HG03460 (cell line): Measurements from ENCODE around the gene PDE10A.

Source experiments
- ATAC-seq: cut with Tn5 transposase; IDR thresholded peaks from one replicate; pipeline ENCODE4 v1.9.1; 2021; ENCODE audit not compliant: unreplicated experiment

Gene PDE10A

DNA sequence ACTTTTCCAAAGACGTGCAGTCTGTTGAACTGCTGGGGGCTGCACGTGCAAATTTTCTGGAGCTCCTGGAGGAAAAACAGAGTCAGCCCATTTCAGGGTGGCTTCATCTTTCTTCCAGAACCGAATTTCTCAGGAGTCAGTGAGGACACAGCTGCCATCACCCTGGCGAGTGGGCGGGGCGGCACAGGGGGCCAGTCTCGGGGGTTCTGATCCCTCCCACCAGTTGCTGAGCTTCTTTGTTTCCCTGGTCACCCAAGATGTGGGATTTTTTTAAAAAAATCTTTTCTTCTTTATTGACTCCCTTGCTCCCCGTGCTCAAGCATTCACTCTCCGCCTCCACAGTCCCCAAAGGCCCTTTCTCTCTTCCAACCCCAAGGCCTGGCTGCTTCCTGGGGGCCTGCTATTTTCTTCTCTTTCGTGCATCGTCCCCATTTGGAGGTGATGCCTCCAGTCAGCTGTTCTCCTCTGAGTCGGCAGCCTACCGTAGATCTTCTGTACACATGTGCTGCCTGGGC lies 362.6 kb downstream of the PDE10A start:
- no peak for ATAC-seq

DNA sequence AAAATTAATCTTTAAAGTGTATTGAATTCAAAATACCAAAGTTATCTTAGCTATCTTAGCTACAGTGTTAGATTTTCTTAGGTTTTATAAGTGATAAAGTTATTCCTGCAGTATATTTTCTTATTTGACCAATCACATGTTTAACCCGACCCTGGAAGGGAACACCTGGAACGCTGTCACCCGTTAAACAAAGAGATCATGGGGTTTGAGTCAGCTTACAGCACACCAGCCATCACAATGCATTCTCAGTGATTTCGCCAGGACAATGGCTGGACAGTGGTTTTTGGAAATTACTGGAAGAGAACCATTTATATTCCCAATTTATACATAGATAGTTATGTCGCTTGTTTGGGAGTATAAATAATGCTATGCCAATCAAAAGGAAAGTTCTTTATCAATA lies 364.2 kb downstream of the PDE10A start:
- no peak for ATAC-seq

DNA sequence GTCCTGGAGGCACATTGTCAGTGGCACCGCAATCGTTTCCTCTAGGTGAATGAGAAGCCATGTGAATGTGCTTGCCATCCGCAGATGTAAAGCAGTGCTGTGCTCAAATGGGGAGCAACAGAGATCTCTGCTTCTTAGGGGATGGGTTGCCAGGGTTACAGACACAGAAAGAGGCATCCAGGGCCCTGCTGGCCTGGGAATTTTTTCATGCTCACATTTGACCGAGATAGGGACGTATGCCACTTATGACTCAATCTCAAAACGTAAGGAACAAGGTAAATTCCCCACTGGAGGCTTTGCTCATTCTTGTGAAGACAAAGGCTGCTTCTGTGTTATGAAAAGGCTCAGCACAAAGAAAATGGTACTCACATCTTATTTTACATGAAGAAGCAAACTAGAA lies 364.6 kb downstream of the PDE10A start:
- ATAC-seq: no peak

DNA sequence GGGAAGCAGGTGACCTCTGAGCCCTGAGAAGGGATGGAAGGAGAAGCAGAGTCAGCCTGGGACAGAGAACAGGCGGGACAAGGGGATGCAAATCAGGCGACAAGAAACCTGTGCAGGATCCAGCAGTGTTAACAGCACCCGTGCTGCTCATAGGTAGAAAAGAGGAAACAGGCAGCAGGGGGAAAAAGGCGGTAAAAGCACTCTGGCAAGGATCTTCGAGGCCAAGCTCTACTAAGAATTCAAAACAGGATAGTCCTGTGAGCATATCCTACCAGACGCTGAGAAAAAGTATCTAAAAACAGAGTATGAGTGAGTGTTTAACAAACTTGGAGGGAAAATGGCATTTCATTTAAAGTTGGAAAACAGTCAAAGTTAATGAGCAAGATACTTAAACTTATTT lies 370.4 kb downstream of the PDE10A start:
- no peak for ATAC-seq
